A673 (cell line): ENCODE measurements around the gene ATXN10. TPM values are rescaled to one million over a fixed set of nuclear protein-coding genes. Genes with fewer than 3 reads are reported as not detected.

Experiments
- BruUV-seq: library from RNA; stranded (reverse); fragments of 400-500 nt; replicated peaks from 2 replicates; lab custom pipeline; 2021; lab: Mats Ljungman, UMichigan
- CTCF ChIA-PET: fragments of 300-600 bp; sonication (Branson Sonifier 250); formaldehyde crosslinking; loops from one replicate; lab custom pipeline; 2022; ENCODE audit warnings: antibody characterized with exemption; lab: Charles Lee
- POLR2A ChIA-PET: fragments of 300-600 bp; sonication (Branson Sonifier 250); formaldehyde crosslinking; loops from one replicate; lab custom pipeline; 2022; ENCODE audit warnings: antibody characterized with exemption; ENCODE audit not compliant: low non-redundant PET; lab: Charles Lee
- DNase-seq: peaks from one replicate; pipeline ENCODE4 v3.0.0-alpha.2; 2015; ENCODE audit warnings: low spot score
- H3K27ac ChIP-seq: fragments of 200-600 bp; sonication (generic); 2 replicates; pipeline ENCODE4 v1.5.1; 2016; ENCODE audit warnings: mixed run types, low read depth, mild to moderate bottlenecking, mixed read lengths, antibody characterized with exemption, low read length; ENCODE audit not compliant: poor library complexity, severe bottlenecking
- H3K27me3 ChIP-seq: fragments of 200-600 bp; sonication (generic); replicated peaks from 2 replicates; pipeline ENCODE4 v1.6.1; 2017; ENCODE audit warnings: mixed run types, low read depth, mild to moderate bottlenecking, mixed read lengths, antibody characterized with exemption, low read length; ENCODE audit not compliant: insufficient read depth, poor library complexity
- H3K36me3 ChIP-seq: fragments of 200-600 bp; sonication (generic); 2 replicates; pipeline ENCODE4 v1.6.1; 2016; ENCODE audit warnings: mixed run types, mild to moderate bottlenecking, mixed read lengths, antibody characterized with exemption, low read length; ENCODE audit not compliant: insufficient read depth, poor library complexity, severe bottlenecking
- H3K4me1 ChIP-seq: fragments of 200-600 bp; sonication (generic); 2 replicates; pipeline ENCODE4 v1.6.1; 2017; ENCODE audit warnings: mixed run types, mild to moderate bottlenecking, mixed read lengths, antibody characterized with exemption, low read length; ENCODE audit not compliant: insufficient read depth, poor library complexity, severe bottlenecking
- H3K4me3 ChIP-seq: fragments of 200-600 bp; sonication (generic); 2 replicates; pipeline ENCODE4 v1.5.1; 2016; ENCODE audit warnings: low read depth, mixed run types, mild to moderate bottlenecking, mixed read lengths, low read length; ENCODE audit not compliant: poor library complexity, severe bottlenecking
- H3K9me3 ChIP-seq: fragments of 200-600 bp; sonication (generic); 2 replicates; pipeline ENCODE4 v1.6.1; 2016; ENCODE audit warnings: mixed run types, low read depth, mild to moderate bottlenecking, mixed read lengths, antibody characterized with exemption, low read length; ENCODE audit not compliant: poor library complexity, severe bottlenecking
- EZH2 ChIP-seq: fragments of 200-600 bp; sonication (generic); IDR thresholded peaks from 2 replicates; pipeline ENCODE4 v1.6.1; 2017; ENCODE audit warnings: borderline replicate concordance, low read depth, mild to moderate bottlenecking, mixed read lengths, antibody characterized with exemption, low read length; ENCODE audit not compliant: poor library complexity, severe bottlenecking
- intact Hi-C: fragments of 100-400 bp; cut with micrococcal nuclease; formaldehyde crosslinking; loops from one replicate; pipeline ENCODE4 v1.10.0; 2022; ENCODE audit not compliant: unreplicated experiment
- total RNA-seq: library from RNA; stranded (reverse); gene quantifications from 2 replicates; pipeline ENCODE4 v1.2.3, GENCODE V29; 2021
- TF ChIP-seq, protein P1 (sequence below): fragments of 300-800, 200-600 bp; sonication (generic); conservative IDR thresholded peaks from 2 replicates; pipeline ENCODE4 v1.5.1; 2017; ENCODE audit warnings: low read depth, mild to moderate bottlenecking, antibody characterized with exemption, low read length, moderate library complexity, mixed read lengths

ATXN10 gene
- total RNA-seq, 1 experiment from 2014 or later = 294 TPM

DNA sequence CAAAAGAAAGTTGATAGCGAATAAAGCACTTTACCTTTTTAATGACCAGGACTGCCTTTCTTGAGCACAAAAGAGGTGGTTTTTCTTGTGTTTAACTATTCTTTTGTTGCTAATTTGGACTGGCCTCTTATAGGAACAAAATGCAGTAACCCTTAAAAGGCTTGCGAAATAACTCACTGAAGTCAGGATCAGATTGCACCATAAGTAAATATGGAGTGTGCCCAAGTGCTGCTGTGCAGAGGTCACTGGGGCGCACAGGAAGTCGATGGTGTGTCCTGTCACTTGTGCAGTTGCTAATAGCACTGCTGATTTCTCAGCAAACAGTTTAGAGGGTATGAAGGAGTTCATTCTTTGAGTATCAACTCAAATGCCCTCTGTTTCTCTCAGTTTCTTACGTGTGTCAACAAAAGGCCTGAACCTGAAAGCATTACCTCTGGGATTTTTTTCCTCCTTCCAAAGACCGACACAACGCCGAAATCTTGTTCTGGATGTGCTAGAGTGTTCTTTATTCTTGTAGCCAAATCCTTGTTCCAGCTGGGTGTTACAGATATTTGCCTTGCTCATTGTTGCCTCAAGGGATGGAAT is 71.3 kb downstream of the ATXN10 start:
- Histone ChIP-seq H3K27me3 (no peaks in the 10 kb centered on the region), H3K4me3 (no peak overlapping the region), H3K4me1 (no peaks in the 10 kb centered on the region), H3K27ac (no peak overlapping the region), H3K9me3 (peaks cover 10% of the 10 kb centered on the region), H3K36me3 (peaks cover 53% of the 10 kb centered on the region)
- ChIA-PET POLR2A (interaction anchor here (0.7 kb wide), 1 partner anchor 15 kb away, joined by 3 read pairs; no protein-coding TSS in a partner anchor), CTCF (no interaction called here)
- no peak for TF ChIP-seq EZH2
- TF ChIP-seq, protein P1, sequence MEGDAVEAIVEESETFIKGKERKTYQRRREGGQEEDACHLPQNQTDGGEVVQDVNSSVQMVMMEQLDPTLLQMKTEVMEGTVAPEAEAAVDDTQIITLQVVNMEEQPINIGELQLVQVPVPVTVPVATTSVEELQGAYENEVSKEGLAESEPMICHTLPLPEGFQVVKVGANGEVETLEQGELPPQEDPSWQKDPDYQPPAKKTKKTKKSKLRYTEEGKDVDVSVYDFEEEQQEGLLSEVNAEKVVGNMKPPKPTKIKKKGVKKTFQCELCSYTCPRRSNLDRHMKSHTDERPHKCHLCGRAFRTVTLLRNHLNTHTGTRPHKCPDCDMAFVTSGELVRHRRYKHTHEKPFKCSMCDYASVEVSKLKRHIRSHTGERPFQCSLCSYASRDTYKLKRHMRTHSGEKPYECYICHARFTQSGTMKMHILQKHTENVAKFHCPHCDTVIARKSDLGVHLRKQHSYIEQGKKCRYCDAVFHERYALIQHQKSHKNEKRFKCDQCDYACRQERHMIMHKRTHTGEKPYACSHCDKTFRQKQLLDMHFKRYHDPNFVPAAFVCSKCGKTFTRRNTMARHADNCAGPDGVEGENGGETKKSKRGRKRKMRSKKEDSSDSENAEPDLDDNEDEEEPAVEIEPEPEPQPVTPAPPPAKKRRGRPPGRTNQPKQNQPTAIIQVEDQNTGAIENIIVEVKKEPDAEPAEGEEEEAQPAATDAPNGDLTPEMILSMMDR = no peak
- intact Hi-C loops = no loop called here
- DNase-seq = peak; percentile 11
- no TSS peak for BruUV-seq

GRCh38 chr22:45743687-45744086 is 72.1 kb downstream of the ATXN10 start:
- Histone ChIP-seq H3K4me3 (no peak overlapping the region), H3K27me3 (no peaks in the 10 kb centered on the region), H3K27ac (no peak overlapping the region), H3K9me3 (peaks cover 10% of the 10 kb centered on the region), H3K36me3 (peaks cover 46% of the 10 kb centered on the region), H3K4me1 (peaks cover 3% of the 10 kb centered on the region)
- intact Hi-C loops = no loop called here
- BruUV-seq = no TSS peak
- ChIA-PET CTCF (no interaction called here), POLR2A (interaction anchor here (0.7 kb wide), 1 partner anchor 14 kb away, joined by 3 read pairs; no protein-coding TSS in a partner anchor)
- no peak for DNase-seq
- TF ChIP-seq, protein P1 = no peak
- no peak for TF ChIP-seq EZH2

DNA sequence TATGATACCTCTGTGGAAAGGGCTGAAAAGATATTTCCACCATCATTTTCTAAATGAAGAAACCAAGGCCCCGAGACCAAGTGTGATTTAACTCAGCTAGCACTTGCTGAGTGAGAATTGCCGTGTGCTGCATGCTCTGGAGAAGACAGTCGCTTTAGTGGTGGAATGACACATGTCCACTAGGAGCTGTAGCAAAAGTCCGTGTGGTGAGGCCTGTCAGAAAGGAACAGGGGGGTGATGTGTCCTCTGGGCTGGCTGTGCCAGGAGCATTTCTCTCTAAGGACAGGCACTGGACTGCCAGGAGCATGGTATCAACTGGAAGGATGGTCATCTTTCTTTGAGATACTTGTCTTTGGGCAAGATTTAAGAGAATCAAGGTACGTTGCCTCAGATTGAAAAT is 72.8 kb downstream of the ATXN10 start:
- no peaks in the 10 kb centered on the region for H3K27me3 ChIP-seq
- H3K36me3 ChIP-seq = peaks cover 38% of the 10 kb centered on the region
- intact Hi-C loops = no loop called here
- ChIA-PET POLR2A (no interaction called here), CTCF (no interaction called here)
- no peak overlapping the region for H3K4me3 ChIP-seq
- H3K9me3 ChIP-seq = peaks cover 10% of the 10 kb centered on the region
- DNase-seq = no peak
- no TSS peak for BruUV-seq
- TF ChIP-seq EZH2 = no peak
- TF ChIP-seq, protein P1 = no peak
- peaks cover 3% of the 10 kb centered on the region for H3K4me1 ChIP-seq
- no peak overlapping the region for H3K27ac ChIP-seq
